RWPE1 (cell line): ENCODE measurements around the gene DUT.

Experiments used
- CTCF ChIA-PET: fragments of 350-600 bp; sonication (Branson Sonifier 250); formaldehyde crosslinking; extraction: SDS; loops from one replicate; lab custom pipeline; 2021; lab: Yijun Ruan, JAX
- POLR2A ChIA-PET: fragments of 400-600 bp; formaldehyde crosslinking; extraction: SDS; loops from one replicate; lab custom pipeline; 2020; ENCODE audit warnings: antibody characterized with exemption; ENCODE audit not compliant: low non-redundant PET; lab: Yijun Ruan, JAX
- DNase-seq: peaks from one replicate; pipeline ENCODE4 v3.0.0; 2012; ENCODE audit warnings: low spot score
- H3K27ac ChIP-seq: fragments of 450-650 bp; 2 replicates; pipeline ENCODE4 v1.5.1; 2017
- CTCF ChIP-seq: fragments of 450-650 bp; conservative IDR thresholded peaks from 2 replicates; pipeline ENCODE4 v1.5.1; 2017; ENCODE audit warnings: low read depth, mild to moderate bottlenecking

Gene DUT

DNA sequence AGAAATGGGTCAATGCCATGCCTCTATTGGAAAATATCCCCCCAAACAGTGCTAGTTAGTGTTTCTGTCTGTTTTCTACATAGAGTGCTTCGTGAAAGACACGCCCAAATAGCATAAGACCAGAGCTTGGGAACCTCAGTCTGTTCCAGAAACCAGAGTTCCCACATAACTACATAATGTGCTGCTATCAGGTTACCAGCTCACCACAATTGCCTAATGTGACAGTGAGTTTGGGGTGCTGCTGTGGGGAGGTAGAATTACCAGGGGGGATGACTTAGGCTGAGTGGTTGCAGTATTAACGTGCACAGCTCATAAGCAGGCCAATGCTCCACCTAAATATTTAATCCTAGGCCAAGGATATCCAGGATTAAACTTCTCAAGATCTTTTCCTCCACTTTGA lies 39.2 kb downstream of the DUT start:
- POLR2A ChIA-PET, result no interaction called here

DNA sequence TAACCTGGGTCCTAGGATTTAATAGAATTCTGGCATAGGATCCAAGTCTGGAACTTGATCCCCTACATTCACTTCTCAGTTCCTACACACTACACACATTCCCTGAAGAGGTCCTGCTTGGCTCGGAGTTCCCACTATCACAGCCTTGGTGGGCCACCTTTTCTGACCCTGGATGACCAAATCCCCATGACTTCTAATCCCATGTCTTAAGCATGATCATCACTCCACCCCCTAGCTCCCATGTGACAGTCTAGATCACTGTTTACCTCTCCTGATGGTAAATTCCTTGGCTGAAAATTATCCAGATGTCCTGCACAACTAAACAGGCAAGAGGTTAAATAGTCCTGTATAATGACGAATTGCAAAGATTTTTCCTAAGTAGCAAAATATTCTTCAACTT lies 40.3 kb downstream of the DUT start:
- no peak for DNase-seq
- H3K27ac ChIP-seq, result no peak overlapping the region
- ChIA-PET POLR2A (no interaction called here), CTCF (interaction anchor here (1.0 kb wide), 1 partner anchor 430 kb away, joined by 7 read pairs; no protein-coding TSS in a partner anchor)
- TF ChIP-seq CTCF, result no peak

More for the DNA sequence above, 39.2 kb downstream of the DUT start:
- DNase-seq, result no peak
- CTCF ChIA-PET, result no interaction called here
- TF ChIP-seq CTCF, result no peak
- no peak overlapping the region for H3K27ac ChIP-seq

DNA sequence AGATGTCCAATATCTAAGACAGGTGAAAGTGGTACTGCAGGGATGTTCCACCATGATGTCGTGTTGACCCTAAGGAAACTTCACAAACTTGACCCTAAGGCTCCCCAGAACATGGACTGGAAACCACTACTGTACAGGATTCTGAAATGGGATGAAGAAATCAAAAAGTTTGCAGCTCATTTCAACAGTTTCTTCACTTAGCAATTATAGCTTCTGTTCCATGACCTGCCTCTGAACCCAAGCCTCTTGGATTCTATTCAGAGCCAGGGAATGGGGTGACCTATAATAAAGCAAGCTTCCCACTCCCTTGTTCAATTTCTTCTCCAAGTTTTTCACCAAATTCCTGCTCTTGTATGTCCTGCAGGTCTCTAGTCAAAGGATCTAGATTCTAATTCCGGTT lies 40.7 kb downstream of the DUT start:
- no peak for TF ChIP-seq CTCF
- ChIA-PET CTCF (interaction anchor here (1.0 kb wide), 1 partner anchor 430 kb away, joined by 7 read pairs; no protein-coding TSS in a partner anchor), POLR2A (no interaction called here)
- DNase-seq, result no peak
- no peak overlapping the region for H3K27ac ChIP-seq

DNA sequence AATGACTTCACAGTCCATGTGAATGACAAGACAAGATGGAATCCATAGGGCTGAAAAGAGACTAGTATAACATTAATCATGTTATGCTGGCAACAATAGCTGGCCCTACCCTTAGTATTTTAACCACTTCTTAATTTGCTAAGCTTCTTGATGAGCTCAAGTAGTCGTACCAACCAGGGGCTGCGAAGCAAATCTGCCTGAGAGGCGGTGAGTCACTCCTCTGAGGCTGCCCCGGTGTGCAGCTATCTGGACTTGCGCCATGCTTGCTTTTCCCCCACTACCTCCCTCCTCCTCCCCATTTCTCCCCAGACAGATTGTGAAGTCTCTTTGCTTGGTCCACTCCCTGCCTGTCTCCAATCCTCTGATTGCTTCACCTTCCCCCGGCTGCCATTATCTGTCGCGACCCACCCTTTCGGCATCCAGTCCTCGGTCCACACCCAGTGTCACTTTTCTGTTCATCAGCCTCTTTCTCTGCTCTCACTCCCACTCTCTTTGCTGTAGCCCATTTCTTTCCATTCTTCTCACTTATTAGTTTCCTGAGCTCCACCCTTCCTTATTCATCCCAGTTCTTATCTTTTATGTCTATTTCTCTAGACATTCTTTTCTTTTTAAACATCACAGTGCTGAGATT lies 42.7 kb downstream of the DUT start:
- CTCF ChIA-PET, result interaction anchor here (0.7 kb wide), 1 partner anchor 379 kb away, joined by 4 read pairs; no protein-coding TSS in a partner anchor
- H3K27ac ChIP-seq, result peak overlapping the region; percentile 53
- POLR2A ChIA-PET, result no interaction called here
- TF ChIP-seq CTCF, result no peak
- peak; percentile 72 for DNase-seq

GRCh38 chr15:48374472-48374871 lies 43.2 kb downstream of the DUT start:
- CTCF ChIA-PET, result interaction anchor here (0.7 kb wide), 1 partner anchor 378 kb away, joined by 4 read pairs; no protein-coding TSS in a partner anchor
- H3K27ac ChIP-seq, result no peak overlapping the region
- no peak for TF ChIP-seq CTCF
- POLR2A ChIA-PET, result no interaction called here
- no peak for DNase-seq

DNA sequence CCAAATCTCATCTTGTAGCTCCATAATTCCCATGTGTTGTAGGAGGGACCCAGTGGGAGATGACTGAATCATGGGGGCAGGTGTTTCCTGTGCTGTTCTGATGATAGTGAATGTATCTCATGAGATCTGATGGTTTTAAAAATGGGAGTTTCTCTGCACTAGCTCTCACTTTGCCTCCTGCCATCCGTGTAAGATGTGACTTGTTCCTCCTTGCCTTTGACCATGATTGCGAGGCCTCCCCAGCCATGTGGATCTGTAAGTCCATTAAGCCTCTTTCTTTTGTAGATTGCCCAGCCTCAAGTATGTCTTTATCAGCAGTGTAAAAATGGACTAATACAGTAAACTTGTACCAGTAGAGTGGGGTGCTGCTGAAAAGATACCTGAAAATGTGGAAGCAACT lies 44.5 kb downstream of the DUT start:
- no peak for DNase-seq
- TF ChIP-seq CTCF, result no peak
- ChIA-PET CTCF (interaction anchor here (1.1 kb wide), 1 partner anchor 13 kb away, joined by 3 read pairs; no protein-coding TSS in a partner anchor), POLR2A (no interaction called here)
- no peak overlapping the region for H3K27ac ChIP-seq
